IMR-90 (cell line): ENCODE data around the gene COL4A2. TPM values are rescaled to one million over a fixed set of nuclear protein-coding genes. Genes with fewer than 3 reads are reported as not detected.

ENCODE experiments used
- ATAC-seq: fragments of 200-7000 bp; cut with Tn5 transposase; 2 replicates; pipeline ENCODE4 v1.9.1; 2020; ENCODE audit warnings: low read depth, mild to moderate bottlenecking, moderate library complexity
- BruUV-seq: library from RNA; stranded (reverse); fragments of 400-500 nt; replicated peaks from 2 replicates; lab custom pipeline; 2021; lab: Mats Ljungman, UMichigan
- CTCF ChIA-PET: fragments of 300-600 bp; formaldehyde crosslinking; extraction: SDS; loops from one replicate; lab custom pipeline; 2021; ENCODE audit warnings: antibody characterized with exemption; lab: Yijun Ruan, JAX
- POLR2A ChIA-PET: fragments of 300-600 bp; sonication (Branson Sonifier 250); formaldehyde crosslinking; loops from one replicate; lab custom pipeline; 2022; ENCODE audit warnings: antibody characterized with exemption; ENCODE audit not compliant: unreplicated experiment; lab: Charles Lee
- DNase-seq: peaks from one replicate; pipeline ENCODE4 v3.0.0; 2013
- H2AFZ ChIP-seq: replicated peaks from 2 replicates; pipeline ENCODE3; 2013; ENCODE audit warnings: low read length, mild to moderate bottlenecking; ENCODE audit not compliant: poor library complexity
- H2AK5ac ChIP-seq: 2 replicates; pipeline ENCODE4 v1.6.1; 2013; ENCODE audit warnings: low read depth, low read length, inconsistent platforms
- H2AK9ac ChIP-seq: replicated peaks from 2 replicates; pipeline ENCODE3; 2013; ENCODE audit warnings: mild to moderate bottlenecking, low read depth, low read length, moderate library complexity; ENCODE audit not compliant: poor library complexity
- H2BK120ac ChIP-seq: 2 replicates; pipeline ENCODE4 v1.6.1; 2013; ENCODE audit warnings: low read depth, low read length, inconsistent platforms
- H2BK15ac ChIP-seq: 3 replicates; pipeline ENCODE4 v1.6.1; 2013; ENCODE audit warnings: low read depth, low read length, inconsistent platforms
- H2BK20ac ChIP-seq: 2 replicates; pipeline ENCODE4 v1.6.1; 2013; ENCODE audit warnings: low read depth, mild to moderate bottlenecking, inconsistent platforms, low read length, moderate library complexity
- H2BK5ac ChIP-seq: 2 replicates; pipeline ENCODE4 v1.6.1; 2013; ENCODE audit warnings: mild to moderate bottlenecking, low read depth, low read length, inconsistent platforms; ENCODE audit not compliant: poor library complexity, severe bottlenecking
- H3K14ac ChIP-seq: replicated peaks from 2 replicates; pipeline ENCODE4 v1.6.1; 2013; ENCODE audit warnings: low read depth, low read length, inconsistent platforms
- H3K18ac ChIP-seq: 2 replicates; pipeline ENCODE4 v1.6.1; 2013; ENCODE audit warnings: low read depth, low read length, control low read depth
- H3K23ac ChIP-seq: 2 replicates; pipeline ENCODE4 v1.6.1; 2013; ENCODE audit warnings: low read depth, low read length, inconsistent platforms
- H3K27ac ChIP-seq: 2 replicates; pipeline ENCODE4 v1.5.1; 2013; ENCODE audit warnings: mild to moderate bottlenecking, control low read depth, low read length; ENCODE audit not compliant: insufficient read depth
- H3K27me3 ChIP-seq: 2 replicates; pipeline ENCODE4 v1.6.1; 2013; ENCODE audit warnings: low read length; ENCODE audit not compliant: control insufficient read depth, insufficient read depth
- H3K36me3 ChIP-seq: 2 replicates; pipeline ENCODE4 v1.6.1; 2013; ENCODE audit warnings: low read length, mixed read lengths; ENCODE audit not compliant: control insufficient read depth, insufficient read depth
- H3K4ac ChIP-seq: 2 replicates; pipeline ENCODE4 v1.6.1; 2013; ENCODE audit warnings: low read depth, low read length, inconsistent platforms
- H3K4me1 ChIP-seq: 2 replicates; pipeline ENCODE4 v1.6.1; 2013; ENCODE audit warnings: low read length, mixed read lengths; ENCODE audit not compliant: control insufficient read depth, insufficient read depth
- H3K4me2 ChIP-seq: 2 replicates; pipeline ENCODE4 v1.6.1; 2013; ENCODE audit warnings: low read depth, mild to moderate bottlenecking, control low read depth, low read length, moderate library complexity
- H3K4me3 ChIP-seq: 2 replicates; pipeline ENCODE4 v1.5.1; 2013; ENCODE audit warnings: low read depth, mild to moderate bottlenecking, control low read depth, low read length, moderate library complexity; ENCODE audit not compliant: insufficient read depth
- H3K56ac ChIP-seq: 2 replicates; pipeline ENCODE4 v1.6.1; 2013; ENCODE audit warnings: low read length, inconsistent platforms; ENCODE audit not compliant: insufficient read depth; ENCODE audit errors: extremely low read depth
- H3K79me1 ChIP-seq, 2 experiments: 2 replicates each; pipeline ENCODE4 v1.6.1; 2013; ENCODE audit warnings: low read length in 2 of 2, inconsistent platforms in 1 of 2, low read depth in 1 of 2
- H3K9ac ChIP-seq: 2 replicates; pipeline ENCODE4 v1.6.1; 2013; ENCODE audit warnings: low read depth, low read length, control low read depth
- H3K9me1 ChIP-seq: 2 replicates; pipeline ENCODE4 v1.6.1; 2013; ENCODE audit warnings: low read length, inconsistent platforms; ENCODE audit not compliant: insufficient read depth
- H3K9me3 ChIP-seq: 2 replicates; pipeline ENCODE4 v1.6.1; 2013; ENCODE audit warnings: low read length; ENCODE audit not compliant: control insufficient read depth, insufficient read depth
- H4K20me1 ChIP-seq: 2 replicates; pipeline ENCODE4 v1.6.1; 2013; ENCODE audit warnings: low read length, inconsistent platforms; ENCODE audit not compliant: insufficient read depth
- H4K5ac ChIP-seq: 2 replicates; pipeline ENCODE4 v1.6.1; 2013; ENCODE audit warnings: mild to moderate bottlenecking, low read depth, low read length, control low read depth
- H4K8ac ChIP-seq, 2 experiments: 2 replicates each; pipeline ENCODE4 v1.6.1; 2013; ENCODE audit warnings: low read depth in 2 of 2, low read length in 2 of 2, control low read depth in 1 of 2, inconsistent platforms in 1 of 2
- H4K91ac ChIP-seq: 2 replicates; pipeline ENCODE4 v1.6.1; 2013; ENCODE audit warnings: low read depth, low read length, inconsistent platforms; ENCODE audit not compliant: insufficient read depth
- NFE2L2 ChIP-seq: fragments of 150-350 bp; IDR thresholded peaks from 2 replicates; pipeline ENCODE4 v1.6.1; 2016; ENCODE audit warnings: low read depth, mild to moderate bottlenecking, low read length
- RAD21 ChIP-seq: IDR thresholded peaks from 2 replicates; pipeline ENCODE4 v1.6.1; 2012; ENCODE audit warnings: low read length, improper control_type of control experiment
- RCOR1 ChIP-seq: IDR thresholded peaks from 2 replicates; pipeline ENCODE4 v1.6.1; 2012; ENCODE audit warnings: mild to moderate bottlenecking, low read length, improper control_type of control experiment; ENCODE audit not compliant: insufficient replicate concordance
- USF2 ChIP-seq: fragments of 150-350 bp; IDR thresholded peaks from 2 replicates; pipeline ENCODE4 v1.6.1; 2017; ENCODE audit warnings: mild to moderate bottlenecking, antibody characterized with exemption, low read length, low read depth
- WGBS, 2 experiments: methylation state at CpG; one replicate each; pipeline versions ENCODE4 v1.1.5 to v1.1.7; 2013; ENCODE audit warnings: missing lambda C conversion rate in 2 of 2; ENCODE audit not compliant: insufficient read length in 1 of 2; ENCODE audit errors: extremely low coverage in 2 of 2; 5-methylcytosine and 5-hydroxymethylcytosine counted together
- dilution Hi-C: fragments of 300-500 bp; cut with HindIII; formaldehyde crosslinking; loops from one replicate; pipeline ENCODE4 v1.14.3; 2018; ENCODE audit warnings: low sequenced_read_pairs; ENCODE audit not compliant: unreplicated experiment
- in situ Hi-C: fragments of 300-500 bp; cut with MboI; formaldehyde crosslinking; loops from 3 replicates; pipeline ENCODE4 v1.14.3; 2019; ENCODE audit warnings: low sequenced_read_pairs, inconsistent platforms, mixed read lengths
- intact Hi-C: fragments of 100-400 bp; cut with micrococcal nuclease; formaldehyde crosslinking; loops from 2 replicates; pipeline ENCODE4 v1.10.0; 2022
- polyA plus RNA-seq, 3 experiments: library from polyadenylated mRNA; depleted of rRNA; stranded (reverse); fragments of >200 nt; gene quantifications; 2 replicates each; pipeline ENCODE4 v1.2.3, GENCODE V29; 2012; ENCODE audit warnings: low replicate concordance in 1 of 3
- total RNA-seq: library from RNA; depleted of rRNA; stranded (reverse); fragments of >200 nt; gene quantifications from 2 replicates; pipeline ENCODE4 v1.2.3, GENCODE V29; 2012

Gene COL4A2
- total and polyA plus RNA-seq, 2 of the 4 experiments (the other 2 are of a cell fraction): 90.7 to 457 TPM

GRCh38 chr13:110336681-110337080 is 29.6 kb downstream of the COL4A2 start:
- Histone ChIP-seq H3K4ac (peak overlapping the region; percentile 90), H3K4me1 (peaks cover 65% of the 10 kb centered on the region), H3K4me3 (no peak overlapping the region), H4K8ac (peak overlapping the region; percentile 54 to 96), H4K20me1 (peaks cover 49% of the 10 kb centered on the region), H4K5ac (peak overlapping the region; percentile 20; the same call in 1 of the 2 replicates), H3K36me3 (peaks cover 24% of the 10 kb centered on the region), H3K14ac (peak overlapping the region; percentile 83; the same call in 1 of the 2 replicates), H2AK9ac (no peak overlapping the region), H3K9ac (0 out of 2 replicates have a peak overlapping the region, but pooled peaks have one; percentile 26), H2BK20ac (peak overlapping the region; percentile 57), H3K56ac (no peak overlapping the region), H2BK15ac (peak overlapping the region; percentile 77; the same call in 2 of the 3 replicates), H3K4me2 (peak overlapping the region; percentile 2; the same call in 1 of the 2 replicates), H4K91ac (peak overlapping the region; percentile 73), H2BK5ac (peak overlapping the region; percentile 96), H3K27me3 (no peaks in the 10 kb centered on the region), H2AK5ac (peak overlapping the region; percentile 91), H3K18ac (peak overlapping the region; percentile 38; the same call in 1 of the 2 replicates), H3K9me3 (no peaks in the 10 kb centered on the region), H3K27ac (peak overlapping the region; percentile 21), H2BK120ac (peak overlapping the region; percentile 82), H2AFZ (no peak overlapping the region), H3K79me1 (peaks cover 42 to 95% of the 10 kb centered on the region in 2 experiments), H3K23ac (peak overlapping the region; percentile 40), H3K9me1 (peaks cover 58% of the 10 kb centered on the region)
- whole genome bisulfite sequencing, 2 experiments: 35% methylated on average over 3 of the region's 5 CpGs; no CpG with 5 or more reads in 1 of the 2 experiments
- CTCF ChIA-PET: no interaction called here
- dilution Hi-C loops (no loop called here), intact Hi-C loops (no loop called here), in situ Hi-C loops (no loop called here)
- BruUV-seq: no TSS peak
- ATAC-seq: peak; percentile 11
- DNase-seq: peak; percentile 78
- TF ChIP-seq USF2 (peak; percentile 40; the same call in 1 of the 2 replicates), RCOR1 (no peak), NFE2L2 (no peak), RAD21 (no peak)
- POLR2A ChIA-PET: interaction anchor here (0.5 kb wide), 1 partner anchor 24 kb away, joined by 3 read pairs; no protein-coding TSS in a partner anchor
